ENCODE data around the gene SLC12A7.

- no peak for TF ChIP-seq POLR2AphosphoS5 (IDR thresholded peaks at IDR 0.05)
- TF ChIP-seq CTCF (IDR thresholded peaks at IDR 0.05): no peak
- TF ChIP-seq POLR2A (IDR thresholded peaks at IDR 0.05): no peak
These were observed 67.7 kb downstream of the SLC12A7 start for GRCh38 chr5:1044117-1044516.

All from sigmoid colon (tissue), 4 donors.